Prostate gland (tissue), 2 donors: ENCODE measurements around the gene OR5T3.

ENCODE experiments used
- CTCF ChIP-seq, 4 experiments: fragments of 200-600 bp in 2 of 4; fragments of 450-650 bp in 2 of 4; sonication (generic) in 2 of 4; IDR thresholded peaks; 1 replicate in 3 of 4; 2 replicates in 1 of 4; pipeline ENCODE4 v1.5.1; 2016 to 2019; ENCODE audit warnings: antibody characterized with exemption in 4 of 4, mild to moderate bottlenecking in 2 of 4, moderate library complexity in 2 of 4
- POLR2A ChIP-seq: fragments of 450-650 bp; IDR thresholded peaks from one replicate; pipeline ENCODE4 v1.6.1; 2016; ENCODE audit warnings: antibody characterized with exemption, mild to moderate bottlenecking

DNA sequence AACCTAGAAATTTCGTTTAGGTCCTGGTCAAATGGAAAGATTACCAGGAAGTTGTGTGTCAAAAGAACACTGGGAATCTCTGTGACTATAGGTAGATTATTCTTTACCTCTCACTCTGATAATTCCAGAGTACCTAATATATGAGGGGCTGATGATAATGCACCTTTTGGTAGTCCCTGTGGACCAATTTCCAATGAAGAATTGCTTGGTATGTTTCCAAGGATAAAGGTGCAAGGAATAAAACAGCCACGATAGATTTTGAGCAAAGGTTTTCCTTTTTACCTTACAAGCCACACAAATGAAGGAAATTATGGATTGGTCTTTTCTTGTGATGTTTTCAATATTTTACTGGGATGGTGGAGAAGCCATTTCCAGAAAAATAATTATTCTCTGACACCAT is 40.1 kb downstream of the OR5T3 start, which contains the start of gene OR8H1:
- no peak for TF ChIP-seq CTCF (IDR thresholded peaks at IDR 0.05)
- no peak for TF ChIP-seq POLR2A
